HCT116 (cell line): ENCODE data around the gene PI16. TPM values are rescaled to one million over a fixed set of nuclear protein-coding genes. Genes with fewer than 3 reads are reported as not detected.

Source experiments
- ATAC-seq: fragments of 200-7000 bp; cut with Tn5 transposase; 2 replicates; pipeline ENCODE4 v1.9.1; 2020; ENCODE audit warnings: mild to moderate bottlenecking, moderate library complexity
- BruUV-seq: library from RNA; stranded (reverse); fragments of 400-500 nt; replicated peaks from 2 replicates; lab custom pipeline; 2021; lab: Mats Ljungman, UMichigan
- CTCF ChIA-PET: fragments of 300-600 bp; sonication (Branson Sonifier 250); formaldehyde crosslinking; loops from one replicate; lab custom pipeline; 2021; ENCODE audit warnings: antibody characterized with exemption; lab: Charles Lee
- POLR2A ChIA-PET: fragments of 300-600, 350-600 bp; sonication (Branson Sonifier 250); formaldehyde crosslinking; loops from one replicate; lab custom pipeline; 2021; ENCODE audit warnings: antibody characterized with exemption; lab: Charles Lee
- RAD21 ChIA-PET, 2 experiments: fragments of 300-600 bp; sonication (Branson Sonifier 250); formaldehyde crosslinking; loops; one replicate each; lab custom pipeline; 2023; ENCODE audit warnings: low total read pairs in 2 of 2; ENCODE audit not compliant: uncharacterized antibody in 2 of 2, unreplicated experiment in 2 of 2, low non-redundant PET in 1 of 2; lab: Charles Lee
- DNase-seq: peaks from one replicate; pipeline ENCODE4 v3.0.0-alpha.2; 2010; ENCODE audit warnings: low read depth, low spot score
- H2AFZ ChIP-seq: fragments of 200-600 bp; shearing (Covaris generic), sonication (generic); 2 replicates; pipeline ENCODE4 v1.6.1; 2017; ENCODE audit warnings: low read depth, mixed run types, mixed read lengths, antibody characterized with exemption, low read length; ENCODE audit not compliant: poor library complexity, severe bottlenecking
- H3K27ac ChIP-seq: 2 replicates; pipeline ENCODE4 v1.5.1; 2012; ENCODE audit warnings: low read depth, low read length
- H3K27me3 ChIP-seq: fragments of 200-600 bp; sonication (generic); 2 replicates; pipeline ENCODE4 v1.6.1; 2016; ENCODE audit warnings: mixed run types, low read length, mixed read lengths; ENCODE audit not compliant: insufficient read depth
- H3K36me3 ChIP-seq, 2 experiments: fragments of 200-500 bp in 1 of 2; fragments of 200-600 bp in 1 of 2; sonication (Bioruptor generic) in 1 of 2; sonication (generic) in 1 of 2; 2 replicates each; pipeline versions ENCODE4 v1.5.1 to v1.6.1; 2014 to 2016; ENCODE audit warnings: low read length in 2 of 2, inconsistent platforms in 1 of 2, mixed read lengths in 1 of 2, mixed run types in 1 of 2; ENCODE audit not compliant: insufficient read depth in 2 of 2, control insufficient read depth in 1 of 2
- H3K4me1 ChIP-seq, 2 experiments: fragments of 200-600 bp in 1 of 2; sonication (generic) in 1 of 2; 2 replicates each; pipeline versions ENCODE4 v1.5.1 to v1.6.1; 2012 to 2017; ENCODE audit warnings: low read length in 2 of 2, inconsistent platforms in 1 of 2, mild to moderate bottlenecking in 1 of 2, mixed read lengths in 1 of 2, mixed run types in 1 of 2, moderate library complexity in 1 of 2; ENCODE audit not compliant: insufficient read depth in 2 of 2, control insufficient read depth in 1 of 2
- H3K4me2 ChIP-seq: fragments of 200-600 bp; sonication (generic); 2 replicates; pipeline ENCODE4 v1.6.1; 2017; ENCODE audit warnings: mixed run types, low read length, mixed read lengths
- H3K4me3 ChIP-seq, 2 experiments: fragments of 200-600 bp in 1 of 2; sonication (generic) in 1 of 2; replicated peaks in 1 of 2; 2 replicates each; pipeline ENCODE4 v1.5.1; 2011 to 2016; ENCODE audit warnings: low read length in 2 of 2, control low read depth in 1 of 2, low read depth in 1 of 2, mild to moderate bottlenecking in 1 of 2, mixed read lengths in 1 of 2, mixed run types in 1 of 2
- H3K79me2 ChIP-seq: fragments of 200-600 bp; sonication (generic); 2 replicates; pipeline ENCODE4 v1.6.1; 2017; ENCODE audit warnings: mild to moderate bottlenecking, mixed run types, low read length, moderate library complexity, mixed read lengths; ENCODE audit not compliant: insufficient read depth
- H3K9ac ChIP-seq: fragments of 200-600 bp; sonication (generic); 2 replicates; pipeline ENCODE4 v1.6.1; 2016; ENCODE audit warnings: low read length, mixed read lengths
- H3K9me2 ChIP-seq: fragments of 200-600 bp; sonication (generic), shearing (Covaris generic); 2 replicates; pipeline ENCODE4 v1.6.1; 2017; ENCODE audit warnings: mixed run types, mild to moderate bottlenecking, moderate library complexity; ENCODE audit not compliant: insufficient read depth
- H3K9me3 ChIP-seq, 2 experiments: fragments of 200-500 bp in 1 of 2; fragments of 200-600 bp in 1 of 2; sonication (Bioruptor generic) in 1 of 2; sonication (generic) in 1 of 2; 2 replicates each; pipeline ENCODE4 v1.6.1; 2014 to 2017; ENCODE audit warnings: low read length in 2 of 2, mixed read lengths in 2 of 2, inconsistent platforms in 1 of 2, low read depth in 1 of 2, mild to moderate bottlenecking in 1 of 2, mixed run types in 1 of 2, moderate library complexity in 1 of 2; ENCODE audit not compliant: control insufficient read depth in 1 of 2, insufficient read depth in 1 of 2
- H4K20me1 ChIP-seq: fragments of 200-600 bp; sonication (generic), shearing (Covaris generic); 2 replicates; pipeline ENCODE4 v1.6.1; 2017; ENCODE audit warnings: mixed run types, mild to moderate bottlenecking, moderate library complexity; ENCODE audit not compliant: insufficient read depth
- CEBPB ChIP-seq: IDR thresholded peaks from 2 replicates; pipeline ENCODE4 v1.6.1; 2012; ENCODE audit warnings: low read depth
- CTCF ChIP-seq, 3 experiments: fragments of 200-600 bp in 1 of 3; sonication (generic) in 1 of 3; IDR thresholded peaks in 2 of 3; conservative IDR thresholded peaks in 1 of 3; 2 replicates each; pipeline ENCODE4 v1.5.1; 2012 to 2017; ENCODE audit warnings: low read depth in 2 of 3, low read length in 2 of 3, antibody characterized with exemption in 1 of 3, borderline replicate concordance in 1 of 3, control low read depth in 1 of 3, mild to moderate bottlenecking in 1 of 3, mixed read lengths in 1 of 3, mixed run types in 1 of 3, moderate library complexity in 1 of 3; ENCODE audit not compliant: insufficient read depth in 1 of 3
- FOSL1 ChIP-seq: IDR thresholded peaks from 2 replicates; pipeline ENCODE4 v1.6.1; 2012; ENCODE audit warnings: low read depth
- JUND ChIP-seq: IDR thresholded peaks from 2 replicates; pipeline ENCODE4 v1.6.1; 2012
- POLR2A ChIP-seq: IDR thresholded peaks from 2 replicates; pipeline ENCODE4 v1.7.0; 2011; ENCODE audit warnings: borderline replicate concordance; ENCODE audit not compliant: insufficient read depth, insufficient read length; ENCODE audit errors: extremely low read depth
- POLR2AphosphoS5 ChIP-seq: IDR thresholded peaks from 2 replicates; pipeline ENCODE4 v1.6.1; 2011; ENCODE audit warnings: mild to moderate bottlenecking, low read depth, low read length, moderate library complexity
- RAD21 ChIP-seq: IDR thresholded peaks from 2 replicates; pipeline ENCODE4 v1.6.1; 2012; ENCODE audit warnings: low read depth, mild to moderate bottlenecking
- ZBTB33 ChIP-seq: IDR thresholded peaks from 2 replicates; pipeline ENCODE4 v1.6.1; 2011; ENCODE audit warnings: mild to moderate bottlenecking, low read length, moderate library complexity; ENCODE audit not compliant: insufficient replicate concordance; ENCODE audit errors: extremely low read depth
- intact Hi-C: fragments of 100-400 bp; cut with micrococcal nuclease; formaldehyde crosslinking; loops from 2 replicates; pipeline ENCODE4 v1.10.0; 2022
- total RNA-seq: library from RNA; stranded (reverse); gene quantifications from one replicate; pipeline ENCODE4 v1.2.1, GENCODE V29; 2021; ENCODE audit not compliant: unreplicated experiment

Gene PI16
- total RNA-seq, 1 experiment from 2014 or later = 0.59 TPM

GRCh38 chr6:36913082-36913481, 41.5 kb upstream of the PI16 start:
- ATAC-seq (no peak), DNase-seq (no peak)
- intact Hi-C loops = loop anchor here (10.0 kb wide), 1 partner anchor 292 kb away; no protein-coding TSS in a partner anchor
- peaks cover 6 to 10% of the 10 kb centered on the region in 2 experiments; a peak in 3 of 4 replicates for H3K36me3 ChIP-seq
- no peaks in the 10 kb centered on the region for H4K20me1 ChIP-seq
- no peak overlapping the region for H3K27ac ChIP-seq
- no peaks in the 10 kb centered on the region for H3K79me2 ChIP-seq
- H3K4me3 ChIP-seq = no peak overlapping the region
- no peaks in the 10 kb centered on the region for H3K9me2 ChIP-seq
- no peaks in the 10 kb centered on the region for H3K9me3 ChIP-seq
- POLR2A ChIA-PET = no interaction called here
- H3K27me3 ChIP-seq = no peaks in the 10 kb centered on the region
- peak overlapping the region; percentile 44; the same call in 1 of the 2 replicates for H3K4me2 ChIP-seq
- no TSS peak for BruUV-seq
- H2AFZ ChIP-seq = no peak overlapping the region
- RAD21 ChIA-PET = no interaction called here
- TF ChIP-seq RAD21 = no peak
- TF ChIP-seq CTCF (IDR thresholded peaks at IDR 0.05 in 2 of 3, conservative IDR thresholded peaks at IDR 0.05 in 1 of 3; ENCODE audit: borderline replicate concordance in 1 of 3, insufficient read depth in 1 of 3, low read depth in 2 of 3, low read length in 2 of 3) = no peak
- TF ChIP-seq POLR2A = no peak
- H3K4me1 ChIP-seq = peaks cover 24 to 47% of the 10 kb centered on the region in 2 experiments
- H3K9ac ChIP-seq = no peak overlapping the region
- CTCF ChIA-PET = interaction anchor here (1.7 kb wide), 1 partner anchor 105 kb away, joined by 9 read pairs; no protein-coding TSS in a partner anchor

- H3K9me2 ChIP-seq = no peaks in the 10 kb centered on the region
- no peak overlapping the region for H3K4me3 ChIP-seq
- ChIA-PET CTCF (interaction anchor here (1.4 to 1.7 kb wide), 2 partner anchors 40 to 104 kb away, joined by 3 to 9 read pairs; partner anchors contain the start of gene PPIL1), POLR2A (interaction anchor here (1.0 to 1.1 kb wide), 2 partner anchors 29 to 39 kb away, joined by 3 to 4 read pairs; partner anchors contain the start of gene PPIL1)
- peak overlapping the region; percentile 44 for H3K4me2 ChIP-seq
- peaks cover 6 to 7% of the 10 kb centered on the region in 2 experiments; a peak in 3 of 4 replicates for H3K36me3 ChIP-seq
- H3K27ac ChIP-seq = peak overlapping the region; percentile 20
- TF ChIP-seq RAD21 = peak; percentile 47
- peak; percentile 36 to 54 (median 38); a peak in 5 of 6 replicates for TF ChIP-seq CTCF (IDR thresholded peaks at IDR 0.05 in 2 of 3, conservative IDR thresholded peaks at IDR 0.05 in 1 of 3; ENCODE audit: borderline replicate concordance in 1 of 3, insufficient read depth in 1 of 3, low read depth in 2 of 3, low read length in 2 of 3)
- TF ChIP-seq FOSL1 = peak; percentile 51; the same call in 1 of the 2 replicates
- no peak for TF ChIP-seq ZBTB33
- TF ChIP-seq CEBPB = no peak
- peak; percentile 52; the same call in 1 of the 2 replicates for TF ChIP-seq JUND
- peak; percentile 35; the same call in 1 of the 2 replicates for TF ChIP-seq POLR2AphosphoS5
- TF ChIP-seq, all 23 proteins: peak for 5
- Histone ChIP-seq H3K79me2 (no peaks in the 10 kb centered on the region), H3K9me3 (no peaks in the 10 kb centered on the region), H2AFZ (no peak overlapping the region), H3K9ac (no peak overlapping the region), H3K4me1 (peaks cover 24 to 47% of the 10 kb centered on the region in 2 experiments), H4K20me1 (no peaks in the 10 kb centered on the region), H3K27me3 (no peaks in the 10 kb centered on the region)
- RAD21 ChIA-PET = interaction anchor here (0.6 to 1.6 kb wide), 2 partner anchors 17 to 104 kb away, joined by 3 to 4 read pairs; no protein-coding TSS in a partner anchor
- peak; percentile 97 for ATAC-seq
- no TSS peak for BruUV-seq
- intact Hi-C loops = loop anchor here (1.0 to 10.0 kb wide), 2 partner anchors 104 to 290 kb away; no protein-coding TSS in a partner anchor
- DNase-seq = peak; percentile 73
Measured at GRCh38 chr6:36914227-36914794, 40.2 kb upstream of the PI16 start.
